Activated CD8-positive, alpha-beta memory T cell treated with anti-CD3 and anti-CD28 coated beads for 1 hour (primary cell): ENCODE measurements around the gene KANK4.
A peak's percentile ranks its signal among the peaks of the same experiment; 100 is the strongest.
"Not testable (repeated sequence)": the region's sequence is repeated elsewhere in the genome, so short reads cannot be mapped to it uniquely, and the experiment has no call there.

Experiments used
- DNase-seq, 2 donors: peaks; one replicate each; pipeline ENCODE4 v3.0.0-alpha.2; 2020; ENCODE audit warnings: low read depth in 1 of 2; ENCODE audit errors: extremely low read depth in 1 of 2

The KANK4 gene

DNA sequence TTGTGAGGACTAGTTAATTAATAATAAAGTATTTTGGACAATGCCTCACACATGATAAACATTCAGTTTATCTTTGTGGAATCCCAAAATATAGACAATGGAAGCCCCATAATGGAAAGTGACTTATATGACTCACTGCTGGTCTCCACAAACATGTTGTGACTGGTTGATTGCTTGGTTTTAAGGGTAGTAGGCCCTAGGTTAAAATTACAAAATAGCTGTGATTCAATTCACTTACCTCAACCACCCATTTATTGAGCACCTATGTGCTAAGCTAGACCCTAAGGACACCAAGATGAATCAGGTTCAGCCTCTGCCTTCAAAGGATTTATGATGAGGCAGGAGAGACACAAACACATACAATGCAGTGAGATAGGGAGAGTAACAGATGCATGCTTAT lies 42.4 kb downstream of the KANK4 start:
- no peak for DNase-seq

- no peak for DNase-seq
These were observed 44.4 kb downstream of the KANK4 start for GRCh38 chr1:62274496-62275485.

GRCh38 chr1:62273953-62274352 lies 45.3 kb downstream of the KANK4 start:
- no peak for DNase-seq

DNA sequence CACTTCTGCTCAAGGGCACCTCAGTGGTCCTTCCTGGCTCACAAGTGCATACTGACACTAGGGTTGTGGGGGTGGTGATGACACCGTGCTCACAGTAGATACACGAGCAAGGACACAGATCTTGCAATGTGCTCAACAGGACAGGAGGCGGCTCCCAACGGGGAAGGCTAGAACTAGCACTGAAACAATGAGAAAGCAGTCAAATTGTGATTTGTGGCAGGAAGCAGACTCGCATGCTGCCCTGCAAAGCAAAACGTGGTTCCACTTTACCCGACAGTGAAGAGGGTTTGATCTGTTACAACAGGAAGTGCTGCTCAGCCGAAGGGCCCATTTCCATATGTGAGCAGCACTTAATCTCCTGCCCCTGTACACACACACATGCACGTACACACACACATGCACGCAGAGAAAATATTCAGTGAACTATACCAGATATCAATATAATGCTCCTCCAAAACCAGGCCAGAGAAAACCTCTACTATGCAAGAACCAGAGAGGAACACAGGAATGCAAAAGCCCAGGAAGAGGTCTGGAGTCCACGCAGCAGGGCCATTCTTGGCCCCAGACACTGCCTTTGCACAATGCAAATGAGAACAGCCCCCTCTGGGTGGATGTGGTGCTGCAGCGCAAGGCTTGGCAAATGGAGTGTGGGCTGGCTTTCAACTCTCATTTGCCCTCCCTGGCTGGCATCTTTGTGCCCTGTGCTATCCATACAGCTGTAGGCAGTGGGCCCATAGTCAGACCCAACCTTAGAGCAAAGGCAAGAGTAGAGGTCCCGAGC lies 47.1 kb downstream of the KANK4 start:
- DNase-seq = peak; percentile 4 to 18

GRCh38 chr1:62271134-62271533 lies 48.1 kb downstream of the KANK4 start:
- no peak for DNase-seq

- no peak for DNase-seq
These were observed 49.3 kb downstream of the KANK4 start for GRCh38 chr1:62269851-62270495.

GRCh38 chr1:62269439-62269838 lies 49.8 kb downstream of the KANK4 start:
- DNase-seq = no peak

GRCh38 chr1:62268315-62268714 lies 50.9 kb downstream of the KANK4 start:
- no peak for DNase-seq

GRCh38 chr1:62265956-62266935 lies 53.0 kb downstream of the KANK4 start:
- no peak for DNase-seq

DNA sequence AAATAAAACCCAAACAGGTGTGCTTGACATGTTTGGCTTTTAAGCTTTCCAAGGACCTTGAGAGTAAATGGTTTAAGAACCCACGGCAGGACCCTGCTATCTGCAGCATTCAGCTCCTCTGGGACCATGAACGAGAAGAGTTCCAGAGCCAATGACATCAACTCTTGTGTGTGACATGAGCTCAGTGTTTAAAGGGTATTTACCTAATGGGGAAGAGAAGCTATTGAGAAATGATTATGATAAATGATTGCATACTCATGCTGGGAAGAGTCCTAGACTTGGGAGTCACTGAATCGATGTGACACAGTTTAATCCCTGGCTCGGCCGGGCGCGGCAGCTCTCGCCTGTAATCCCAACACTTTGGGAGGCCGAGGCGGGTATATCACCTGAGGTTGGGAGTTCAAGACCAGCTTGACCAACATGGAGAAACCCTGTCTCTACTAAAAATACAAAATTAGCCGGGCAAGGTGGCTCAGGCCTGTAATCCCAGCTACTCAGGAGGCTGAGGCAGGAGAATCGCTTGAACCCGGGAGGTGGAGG lies 55.4 kb downstream of the KANK4 start:
- DNase-seq = no peak

GRCh38 chr1:62263006-62263813 lies 56.0 kb downstream of the KANK4 start:
- no peak for DNase-seq

DNA sequence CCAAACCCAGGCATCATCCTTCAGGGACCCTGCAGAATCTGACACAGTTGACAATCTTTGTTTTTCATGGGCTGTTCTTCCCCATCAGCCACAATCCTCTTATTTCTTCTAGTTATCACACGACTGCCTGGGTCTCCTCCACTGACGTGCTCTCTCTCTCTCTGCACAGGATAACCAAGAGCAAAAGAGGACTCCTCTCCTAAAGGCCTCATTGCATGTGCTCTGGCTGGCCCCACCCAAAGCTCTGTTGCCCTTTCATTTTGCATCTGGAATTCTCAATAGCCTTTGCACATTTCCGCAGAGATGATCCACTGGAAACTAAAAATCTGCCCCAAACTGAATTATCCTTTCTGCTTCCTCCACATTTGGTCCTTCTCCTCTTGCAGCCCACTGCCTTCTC lies 58.5 kb downstream of the KANK4 start:
- no peak for DNase-seq

DNA sequence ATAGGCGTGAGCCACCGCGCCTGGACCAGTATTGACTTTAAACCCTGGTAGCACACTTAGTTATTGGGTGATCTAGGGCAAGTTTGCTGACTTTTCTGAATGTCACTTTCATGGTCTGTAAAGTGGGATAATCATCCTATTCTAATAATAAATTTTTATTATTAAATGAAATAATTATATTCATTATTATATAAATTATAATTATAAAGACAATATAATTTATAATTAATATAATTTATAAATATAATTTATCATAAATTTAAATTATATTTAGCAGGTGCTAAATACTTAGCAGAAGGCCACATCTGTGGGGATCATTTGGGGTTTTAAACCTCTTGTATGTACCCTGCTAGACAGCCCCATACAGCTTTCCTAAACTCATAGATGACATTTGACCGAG lies 59.7 kb downstream of the KANK4 start:
- DNase-seq = no peak

DNA sequence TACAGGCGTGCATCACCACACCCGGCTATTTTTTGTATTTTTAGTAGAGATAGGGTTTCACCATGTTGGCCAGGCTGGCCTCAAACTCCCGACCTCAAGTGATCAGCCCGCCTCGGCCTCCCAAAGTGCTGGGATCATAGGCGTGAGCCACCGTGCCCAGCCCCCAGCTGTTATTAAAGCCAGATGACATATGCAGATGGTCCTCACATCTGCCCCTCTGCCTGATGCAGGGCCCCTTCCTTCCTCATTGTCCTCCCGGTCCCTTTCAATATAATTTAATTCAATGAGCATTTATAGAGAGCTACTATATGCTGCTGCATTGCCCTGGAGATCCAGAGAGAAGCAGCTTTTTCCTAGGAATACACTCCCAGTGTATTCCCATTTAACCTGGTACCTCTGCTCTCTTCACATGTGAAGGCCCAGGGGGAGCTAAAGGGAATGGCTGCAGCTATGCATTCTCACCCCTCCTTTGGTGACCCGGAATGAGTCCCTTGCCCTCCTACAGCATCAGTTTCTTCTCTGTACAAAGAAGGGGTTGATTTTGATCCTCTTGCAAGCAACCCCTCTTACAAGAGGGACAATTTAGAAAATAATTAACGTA lies 69.0 kb downstream of the KANK4 start:
- no peak for DNase-seq

DNA sequence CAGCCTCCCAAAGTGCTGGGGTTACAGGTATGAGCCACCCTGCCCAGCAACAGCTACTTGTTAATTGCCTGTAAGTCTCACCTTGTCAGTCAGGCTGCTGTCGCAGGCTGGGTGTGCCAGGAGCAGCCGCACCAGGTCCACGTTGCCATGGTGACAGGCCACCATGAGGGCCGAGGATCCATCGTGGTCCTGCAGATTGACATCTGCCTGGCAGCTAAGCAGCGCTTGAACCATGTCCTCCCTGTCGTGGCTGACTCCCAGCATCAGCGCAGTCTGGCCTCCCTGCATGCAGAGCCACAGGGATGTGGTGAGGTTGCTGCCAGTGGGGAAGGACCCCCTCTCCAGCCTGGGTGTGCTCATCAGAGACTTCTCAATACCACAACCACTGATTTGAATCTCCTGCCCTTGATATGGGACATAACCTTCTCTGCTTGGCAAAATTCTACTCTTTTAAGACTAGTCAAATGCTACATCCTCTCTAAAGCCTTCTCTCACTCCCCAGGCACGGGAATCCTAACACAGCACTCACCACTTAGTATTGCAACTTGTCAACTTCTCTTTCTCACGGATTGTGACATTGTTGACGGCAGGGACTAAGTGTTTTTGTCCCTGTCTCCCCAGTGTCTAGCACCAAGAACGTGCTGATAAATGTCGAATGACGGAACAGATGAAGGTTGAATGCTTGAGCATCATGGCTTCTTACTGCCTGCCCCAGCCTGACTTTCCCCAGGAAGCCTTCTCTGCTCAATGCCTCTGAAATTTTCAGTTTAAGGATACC lies 71.7 kb downstream of the KANK4 start:
- no peak for DNase-seq

- DNase-seq = no peak
These were observed 74.0 kb downstream of the KANK4 start for GRCh38 chr1:62245201-62245600.

DNA sequence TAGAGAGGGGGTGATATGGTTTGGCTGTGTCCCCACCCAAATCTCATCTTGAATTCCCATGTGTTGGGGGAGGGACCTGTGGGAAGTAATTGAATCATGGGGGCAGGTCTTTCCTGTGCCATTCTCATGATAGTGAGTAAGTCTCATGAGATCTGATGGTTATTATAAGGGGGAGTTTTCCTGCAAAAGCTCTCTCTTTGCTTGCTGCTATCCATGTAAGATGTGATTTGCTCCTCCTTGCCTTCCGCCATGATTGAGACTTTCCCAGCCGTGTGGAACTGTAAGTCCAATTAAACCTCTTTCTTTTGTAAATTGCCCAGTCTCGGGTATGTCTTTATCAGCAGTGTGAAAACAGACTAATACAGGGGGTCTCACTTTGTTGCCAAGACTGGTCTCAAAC lies 74.9 kb downstream of the KANK4 start:
- not testable (repeated sequence) for DNase-seq
